CD4-positive, alpha-beta T cell (primary cell): ENCODE measurements around the gene TOR2A. TPM values are rescaled to one million over a fixed set of nuclear protein-coding genes. Genes with fewer than 3 reads are reported as not detected.

Experiments
- ATAC-seq: fragments of 200-7000 bp; cut with Tn5 transposase; one replicate; pipeline ENCODE4 v1.10.0; 2022; ENCODE audit warnings: mild to moderate bottlenecking; ENCODE audit not compliant: poor library complexity
- CTCF ChIA-PET: fragments of 350-600 bp; sonication (Branson Sonifier 250); formaldehyde crosslinking; loops from one replicate; lab custom pipeline; 2021; ENCODE audit warnings: antibody characterized with exemption, inconsistent platforms; lab: Charles Lee
- POLR2A ChIA-PET: fragments of 350-600 bp; sonication (Branson Sonifier 250); formaldehyde crosslinking; loops from one replicate; lab custom pipeline; 2021; ENCODE audit warnings: antibody characterized with exemption, inconsistent platforms; lab: Charles Lee
- DNase-seq, 14 experiments: peaks; one replicate each; pipeline ENCODE4 v3.0.0-alpha.2; 2013 to 2020; ENCODE audit warnings: mixed read lengths in 2 of 14
- H3K27ac ChIP-seq, 2 donors: one replicate each; pipeline versions ENCODE4 v1.5.1 to v1.7.0; 2013; ENCODE audit warnings: low read length in 2 of 2, low read depth in 1 of 2, mild to moderate bottlenecking in 1 of 2
- H3K27me3 ChIP-seq, 2 experiments: 1 replicate in 1 of 2; 2 replicates in 1 of 2; pipeline versions ENCODE4 v1.6.1 to v1.7.0; 2013; ENCODE audit warnings: low read length in 2 of 2, control low read depth in 1 of 2, mild to moderate bottlenecking in 1 of 2, moderate library complexity in 1 of 2; ENCODE audit not compliant: insufficient read depth in 2 of 2, control insufficient read depth in 1 of 2
- H3K36me3 ChIP-seq: one replicate; pipeline ENCODE4 v1.6.1; 2013; ENCODE audit warnings: low read length, control low read depth; ENCODE audit not compliant: insufficient read depth
- H3K4me1 ChIP-seq: one replicate; pipeline ENCODE4 v1.6.1; 2013; ENCODE audit warnings: low read length, control low read depth; ENCODE audit not compliant: insufficient read depth
- H3K4me3 ChIP-seq: one replicate; pipeline ENCODE4 v1.5.1; 2013; ENCODE audit warnings: mild to moderate bottlenecking, low read length, moderate library complexity
- H3K9me3 ChIP-seq, 2 experiments: 1 replicate in 1 of 2; 2 replicates in 1 of 2; pipeline versions ENCODE4 v1.6.1 to v1.7.0; 2013; ENCODE audit warnings: low read length in 2 of 2, mild to moderate bottlenecking in 2 of 2, control low read depth in 1 of 2, moderate library complexity in 1 of 2; ENCODE audit not compliant: control insufficient read depth in 1 of 2, insufficient read depth in 1 of 2
- H3K27ac Mint-ChIP-seq: one replicate; pipeline ENCODE4 v1.8.0; 2020; ENCODE audit warnings: mixed read lengths
- H3K27me3 Mint-ChIP-seq: one replicate; pipeline ENCODE4 v1.8.0; 2021; ENCODE audit warnings: mixed read lengths
- H3K36me3 Mint-ChIP-seq: one replicate; pipeline ENCODE4 v1.8.0; 2021; ENCODE audit warnings: low read depth, mixed read lengths
- H3K4me1 Mint-ChIP-seq: one replicate; pipeline ENCODE4 v1.8.0; 2021; ENCODE audit warnings: low read depth, mixed read lengths
- H3K4me3 Mint-ChIP-seq: one replicate; pipeline ENCODE4 v1.8.0; 2020; ENCODE audit warnings: mild to moderate bottlenecking, mixed read lengths
- H3K9me3 Mint-ChIP-seq: one replicate; pipeline ENCODE4 v1.8.0; 2020; ENCODE audit warnings: mixed read lengths
- CTCF ChIP-seq: fragments of 200-600 bp; IDR thresholded peaks from one replicate; pipeline ENCODE4 v1.8.0; 2022; ENCODE audit warnings: antibody characterized with exemption, mild to moderate bottlenecking
- intact Hi-C, 2 experiments: fragments of 100-400 bp; cut with DNase I in 1 of 2; cut with micrococcal nuclease in 1 of 2; formaldehyde crosslinking; loops; one replicate each; pipeline versions ENCODE4 v1.15.1 to v1.9.0; 2023 to 2025; cut with DNase I, micrococcal nuclease
- total RNA-seq, 174 experiments: library from RNA in 2 of 174; stranded (reverse) in 2 of 174; gene quantifications; one replicate each; pipeline ENCODE4 v1.2.3 and lab custom pipeline; 2021 to 2026

Gene TOR2A
- total RNA-seq, 2 experiments from 2014 or later, result 7.6 to 8.2 TPM

GRCh38 chr9:127735530-127736185, 564 bp upstream of the TOR2A start:
- ChIA-PET CTCF (interaction anchor here (0.6 to 3.2 kb wide), 29 partner anchors 10 to 332 kb away, joined by 3 to 43 read pairs (median 6); partner anchors contain the start of genes CDK9, NAIF1, PTRH1 and SH2D3C), POLR2A (interaction anchor here (0.6 to 2.3 kb wide), 15 partner anchors 15 to 491 kb away, joined by 3 to 40 read pairs (median 7); partner anchors contain the start of genes CDK9, LRSAM1, PIP5KL1 and PTRH1)
- Mint-ChIP-seq H3K27me3 (no peaks in the 10 kb centered on the region), H3K4me1 (peaks cover 16% of the 10 kb centered on the region), H3K4me3 (peak overlapping the region; percentile 99), H3K36me3 (peaks cover 27% of the 10 kb centered on the region), H3K27ac (peak overlapping the region; percentile 83), H3K9me3 (no peaks in the 10 kb centered on the region)
- ATAC-seq (no peak), DNase-seq (peak in 1 of 14 experiments; percentile 44)
- H3K36me3 ChIP-seq, result peaks cover 48% of the 10 kb centered on the region
- no peak overlapping the region for H3K4me3 ChIP-seq
- peak overlapping the region; percentile 73 to 75 for H3K27ac ChIP-seq
- peaks cover 22% of the 10 kb centered on the region for H3K4me1 ChIP-seq
- no peaks in the 10 kb centered on the region for H3K9me3 ChIP-seq
- no peaks in the 10 kb centered on the region for H3K27me3 ChIP-seq
- intact Hi-C loops, result loop anchor here (1.0 to 10.0 kb wide), 8 partner anchors 36 to 795 kb away; partner anchors contain the start of gene ST6GALNAC4 (in 1 of the 2)
- no peak for TF ChIP-seq CTCF

GRCh38 chr9:127734247-127734746, 797 bp downstream of the TOR2A start:
- Mint-ChIP-seq H3K36me3 (peaks cover 25% of the 10 kb centered on the region), H3K4me1 (peaks cover 16% of the 10 kb centered on the region), H3K27me3 (no peaks in the 10 kb centered on the region), H3K9me3 (no peaks in the 10 kb centered on the region), H3K4me3 (peak overlapping the region; percentile 90), H3K27ac (peak overlapping the region; percentile 83)
- DNase-seq, result peak in 1 of 14 experiments; percentile 22
- intact Hi-C loops, result loop anchor here (1.0 to 10.0 kb wide), 7 partner anchors 122 to 793 kb away; partner anchors contain the start of genes ST6GALNAC4 (in 1 of the 2) and STXBP1 (in 1 of the 2)
- H3K27me3 ChIP-seq, result no peaks in the 10 kb centered on the region
- peaks cover 35% of the 10 kb centered on the region for H3K36me3 ChIP-seq
- TF ChIP-seq CTCF, result no peak
- no peaks in the 10 kb centered on the region for H3K9me3 ChIP-seq
- H3K4me3 ChIP-seq, result peak overlapping the region; percentile 61
- POLR2A ChIA-PET, result interaction anchor here (0.8 to 2.3 kb wide), 15 partner anchors 14 to 542 kb away, joined by 3 to 40 read pairs (median 8); partner anchors contain the start of genes CDK9, GOLGA2, LRSAM1 and PTRH1
- CTCF ChIA-PET, result interaction anchor here (0.6 to 3.2 kb wide), 38 partner anchors 10 to 333 kb away, joined by 3 to 43 read pairs (median 6); partner anchors contain the start of genes CDK9, FPGS, NAIF1 and PTRH1
- peaks cover 22% of the 10 kb centered on the region for H3K4me1 ChIP-seq
- peak overlapping the region in 1 of 2 donors; percentile 73 for H3K27ac ChIP-seq
- no peak for ATAC-seq

GRCh38 chr9:127733614-127734013, 1.5 kb downstream of the TOR2A start:
- no peak for DNase-seq
- Mint-ChIP-seq H3K4me3 (peak overlapping the region; percentile 75), H3K4me1 (peaks cover 16% of the 10 kb centered on the region), H3K27ac (peak overlapping the region; percentile 46), H3K27me3 (no peaks in the 10 kb centered on the region), H3K9me3 (no peaks in the 10 kb centered on the region), H3K36me3 (peaks cover 18% of the 10 kb centered on the region)
- Histone ChIP-seq H3K36me3 (peaks cover 29% of the 10 kb centered on the region), H3K9me3 (no peaks in the 10 kb centered on the region), H3K4me3 (no peak overlapping the region), H3K4me1 (peaks cover 22% of the 10 kb centered on the region), H3K27me3 (no peaks in the 10 kb centered on the region), H3K27ac (no peak overlapping the region)
- intact Hi-C loops, result loop anchor here (1.0 to 10.0 kb wide), 8 partner anchors 17 to 793 kb away; partner anchors contain the start of genes ST6GALNAC4 (in 1 of the 2), STXBP1 (in 1 of the 2) and TTC16 (in 1 of the 2)
- no peak for TF ChIP-seq CTCF
- no peak for ATAC-seq
- ChIA-PET CTCF (interaction anchor here (0.9 to 3.2 kb wide), 11 partner anchors 12 to 149 kb away, joined by 3 to 43 read pairs (median 10); partner anchors contain the start of genes CDK9, PTRH1, SH2D3C and STXBP1), POLR2A (interaction anchor here (1.3 to 2.3 kb wide), 4 partner anchors 18 to 172 kb away, joined by 3 to 16 read pairs (median 12); partner anchors contain the start of genes CDK9, PTRH1 and TTC16)
